ENCODE results near the gene PARP15. TPM values are rescaled to one million over a fixed set of nuclear protein-coding genes. Genes with fewer than 3 reads are reported as not detected.
"Not testable (repeated sequence)": the region's sequence is repeated elsewhere in the genome, so short reads cannot be mapped to it uniquely, and the experiment has no call there.

Gene PARP15
- total and polyA plus RNA-seq, 10 donors = 59.3 to 128 (median 72.8) TPM

- intact Hi-C loops (cut with DNase I; ENCODE audit: low total_unique reads) = no loop called here
- Histone ChIP-seq H3K4me3 (peak within 1 kb of the TSS; percentile 60 to 95 (median 82)), H3K27me3 (replicated peaks in 1 of 7) (no peaks in the 10 kb centered on the region), H3K36me3 (peaks cover 0 to 54% (median 32%) of the 10 kb centered on the region in 6 donors), H3K9me3 (no peaks in the 10 kb centered on the region), H3K27ac (peak within 1 kb of the TSS; percentile 94 to 99 (median 97)), H3K4me1 (peaks cover 37 to 94% (median 87%) of the 10 kb centered on the region in 6 donors)
- peak in 1 of 11 experiments; percentile 22 for TF ChIP-seq CTCF (IDR thresholded peaks at IDR 0.05 in 8 of 11, conservative IDR thresholded peaks at IDR 0.05 in 3 of 11)
- peak; percentile 91 to 97 (median 94) for TF ChIP-seq POLR2AphosphoS5 (IDR thresholded peaks at IDR 0.05)
- TF ChIP-seq POLR2A (IDR thresholded peaks at IDR 0.05) = peak in 2 of 3 donors; percentile 35 to 68
- peak; percentile 96 for DNase-seq
- WGBS, 5 donors = 0 to 1% (median 1%) methylated on average over 29 to 56 of the region's 56 CpGs
Measured at GRCh38 chr3:122564155-122564912, 13.1 kb upstream of the PARP15 start, which contains the start of the genes DTX3L and PARP9. TSS of gene DTX3L (plus strand) at chr3:122564338. CDS start at chr3:122564427, 89 bp downstream. TSS of gene PARP9 (minus strand) at chr3:122564300. CDS start at chr3:122559620, 4,680 bp downstream.

- Histone ChIP-seq H3K27ac (peak overlapping the region in 6 of 8 donors; percentile 20 to 98 (median 57)), H3K36me3 (peaks cover 0 to 76% (median 53%) of the 10 kb centered on the region in 6 donors), H3K4me1 (peaks cover 22 to 84% (median 79%) of the 10 kb centered on the region in 6 donors)
- intact Hi-C loops (cut with DNase I; ENCODE audit: low total_unique reads); H3K9me3 ChIP-seq; H3K4me3 ChIP-seq; DNase-seq; H3K27me3 ChIP-seq (replicated peaks in 1 of 7): not testable (repeated sequence)
- 94 to 99% (median 95%) methylated on average over 7 of the region's 7 CpGs for WGBS, 5 donors
Measured at GRCh38 chr3:122568131-122568530, 9.3 kb upstream of the PARP15 start.

GRCh38 chr3:122568755-122569154 is 8.7 kb upstream of the PARP15 start:
- H3K36me3 ChIP-seq = peaks cover 0 to 82% (median 55%) of the 10 kb centered on the region in 6 donors
- 72 to 74% (median 72%) methylated on average over 3 of the region's 3 CpGs for WGBS, 5 donors
- DNase-seq = no peak
- peak overlapping the region in 6 of 8 donors; percentile 1 to 98 (median 57) for H3K27ac ChIP-seq
- peaks cover 23 to 84% (median 79%) of the 10 kb centered on the region in 6 donors for H3K4me1 ChIP-seq
- no peaks in the 10 kb centered on the region for H3K9me3 ChIP-seq
- intact Hi-C loops (cut with DNase I; ENCODE audit: low total_unique reads) = no loop called here
- H3K4me3 ChIP-seq = no peak overlapping the region
- no peak for TF ChIP-seq POLR2AphosphoS5 (IDR thresholded peaks at IDR 0.05)
- TF ChIP-seq POLR2A (IDR thresholded peaks at IDR 0.05) = no peak
- TF ChIP-seq CTCF (IDR thresholded peaks at IDR 0.05 in 8 of 11, conservative IDR thresholded peaks at IDR 0.05 in 3 of 11) = no peak
- H3K27me3 ChIP-seq (replicated peaks in 1 of 7) = no peaks in the 10 kb centered on the region

GRCh38 chr3:122572940-122573412 is 4.5 kb upstream of the PARP15 start:
- no peaks in the 10 kb centered on the region for H3K9me3 ChIP-seq
- peak overlapping the region; percentile 16 to 81 (median 52) for H3K27ac ChIP-seq
- no peak for TF ChIP-seq POLR2A (IDR thresholded peaks at IDR 0.05)
- TF ChIP-seq POLR2AphosphoS5 (IDR thresholded peaks at IDR 0.05) = peak in 1 of 3 donors; percentile 57
- H3K27me3 ChIP-seq (replicated peaks in 1 of 7) = no peaks in the 10 kb centered on the region
- peaks cover 0 to 74% (median 40%) of the 10 kb centered on the region in 6 donors for H3K36me3 ChIP-seq
- DNase-seq = no peak
- no peak overlapping the region for H3K4me3 ChIP-seq
- peaks cover 18 to 89% (median 74%) of the 10 kb centered on the region in 6 donors for H3K4me1 ChIP-seq
- WGBS, 5 donors = 30 to 43% (median 38%) methylated on average over 3 of the region's 3 CpGs
- intact Hi-C loops (cut with DNase I; ENCODE audit: low total_unique reads) = no loop called here
